Activated naive CD8-positive, alpha-beta T cell treated with anti-CD3 and anti-CD28 coated beads, Interleukin-2, amount 50 U/mL, for 16 hours (primary cell): ENCODE measurements around the gene MAFG.
"Not testable (repeated sequence)": the region's sequence is repeated elsewhere in the genome, so short reads cannot be mapped to it uniquely, and the experiment has no call there.

Source experiments
- DNase-seq: peaks from one replicate; pipeline ENCODE4 v3.0.0-alpha.2; 2020; ENCODE audit warnings: low read depth, low spot score

Gene MAFG

DNA sequence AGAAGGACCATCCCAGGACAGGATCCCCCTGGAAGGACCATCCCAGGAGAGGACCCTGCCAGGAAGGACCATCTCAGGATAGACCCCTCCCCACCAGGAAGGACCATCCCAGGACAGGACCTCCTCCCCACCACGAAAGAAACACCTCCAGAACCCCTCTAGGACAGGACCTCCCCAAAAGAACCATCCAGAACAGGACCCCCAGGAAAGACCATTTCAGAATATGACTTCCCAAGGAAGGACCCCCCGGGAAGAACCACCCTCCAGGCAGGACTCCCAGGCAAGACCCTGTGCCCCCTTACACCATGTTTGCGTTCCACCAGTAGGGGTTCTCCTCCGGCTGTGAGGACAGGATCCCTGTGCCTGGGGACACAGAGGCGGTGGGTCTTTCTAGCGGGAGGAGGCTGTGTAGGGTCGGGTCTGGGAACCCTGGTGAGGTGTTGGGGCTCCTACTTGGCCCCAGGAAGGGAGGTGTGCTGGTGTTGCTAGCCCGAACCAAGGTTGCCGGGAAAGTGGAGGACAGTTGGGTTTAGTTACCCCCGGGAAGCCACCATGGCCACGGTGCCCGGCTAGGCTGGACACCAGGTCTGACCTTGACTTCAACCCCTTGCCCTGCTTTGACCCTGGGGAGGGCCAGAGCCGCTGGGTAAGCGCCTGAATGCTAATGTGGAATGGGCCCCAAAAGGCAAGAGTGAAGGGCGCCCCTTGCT, 31.3 kb upstream of the MAFG start:
- DNase-seq, result no peak

DNA sequence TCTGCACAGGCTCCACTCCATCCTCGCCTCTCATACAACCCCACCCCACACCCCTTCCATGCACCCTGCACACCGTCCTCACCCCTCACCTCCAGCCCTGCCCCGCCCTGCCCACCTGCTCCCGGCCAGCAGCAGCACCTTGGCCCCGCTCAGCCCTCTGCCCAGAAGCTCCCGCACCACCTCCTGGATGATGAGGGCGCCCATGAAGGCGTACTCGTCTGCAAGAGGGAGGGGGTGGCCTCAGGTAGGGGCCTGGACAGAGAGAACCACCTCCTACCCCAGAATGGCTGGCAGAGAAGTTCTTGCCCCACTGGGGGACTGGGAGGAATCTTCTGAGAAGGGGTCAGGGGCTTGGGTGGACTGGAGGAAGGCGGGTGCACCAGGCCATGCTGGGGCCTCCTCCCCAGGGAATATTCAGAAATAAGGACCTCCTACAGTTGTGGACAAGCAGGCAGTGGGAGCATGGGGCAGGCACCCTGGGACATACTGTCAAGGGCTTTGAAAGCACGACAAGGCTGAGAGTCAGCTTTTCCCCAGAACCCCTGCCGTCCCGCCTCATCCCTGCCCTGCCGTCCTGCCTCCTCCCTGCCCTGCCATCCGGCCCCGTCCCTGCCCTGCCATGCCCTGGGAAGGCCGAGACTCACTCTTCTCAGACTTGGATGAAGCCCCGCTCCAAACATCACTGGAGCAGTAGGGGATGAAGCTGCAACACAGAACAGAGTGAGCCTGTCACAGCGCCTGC, 30.3 kb upstream of the MAFG start:
- no peak for DNase-seq

DNA sequence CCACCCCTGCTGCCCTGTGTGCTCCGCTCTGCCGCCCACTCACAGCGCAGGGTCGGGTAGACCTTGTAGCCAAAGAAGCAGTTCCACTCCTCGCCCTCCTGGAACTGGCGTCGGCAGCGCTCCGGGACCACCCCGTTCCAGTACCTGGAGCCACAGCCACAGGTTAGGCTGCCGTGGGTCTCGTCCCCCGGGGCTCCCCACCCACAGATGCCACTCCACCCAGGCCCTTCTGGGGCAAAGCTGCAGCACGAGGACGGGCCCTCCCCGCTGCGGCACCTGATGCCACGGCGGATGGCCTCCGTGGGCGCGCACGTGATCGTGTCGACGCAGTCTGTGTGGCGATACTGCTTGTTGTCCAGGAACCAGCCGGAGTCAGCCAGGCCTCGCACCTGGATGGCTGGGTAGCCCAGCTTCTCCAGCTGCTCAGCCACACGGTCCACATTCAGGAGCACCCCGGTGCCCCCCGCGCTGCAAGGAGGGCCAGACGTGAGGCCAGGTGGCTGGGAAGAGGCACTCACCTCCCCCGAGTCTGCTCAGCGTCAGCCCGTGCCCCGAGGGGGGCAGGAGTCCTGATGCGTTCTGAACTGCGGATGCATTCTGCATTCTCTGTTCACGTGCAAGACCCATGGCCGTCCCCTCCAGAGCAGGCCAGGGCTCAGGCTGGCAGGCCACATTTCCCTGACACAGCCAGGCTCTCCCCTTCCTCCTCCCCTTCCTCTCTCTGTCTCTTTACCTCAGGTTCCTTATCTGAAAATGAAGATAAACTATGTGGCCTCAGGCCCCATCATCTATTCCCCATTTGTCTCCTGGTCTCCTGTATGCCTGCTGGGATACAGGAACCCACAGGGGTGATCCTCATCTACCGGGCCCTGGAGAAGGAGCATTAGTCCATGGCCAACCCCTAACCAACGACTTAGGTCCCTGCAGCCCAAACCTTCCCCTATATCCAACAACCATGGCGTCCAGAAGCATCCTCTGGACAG, 29.4 kb upstream of the MAFG start:
- no peak for DNase-seq

DNA sequence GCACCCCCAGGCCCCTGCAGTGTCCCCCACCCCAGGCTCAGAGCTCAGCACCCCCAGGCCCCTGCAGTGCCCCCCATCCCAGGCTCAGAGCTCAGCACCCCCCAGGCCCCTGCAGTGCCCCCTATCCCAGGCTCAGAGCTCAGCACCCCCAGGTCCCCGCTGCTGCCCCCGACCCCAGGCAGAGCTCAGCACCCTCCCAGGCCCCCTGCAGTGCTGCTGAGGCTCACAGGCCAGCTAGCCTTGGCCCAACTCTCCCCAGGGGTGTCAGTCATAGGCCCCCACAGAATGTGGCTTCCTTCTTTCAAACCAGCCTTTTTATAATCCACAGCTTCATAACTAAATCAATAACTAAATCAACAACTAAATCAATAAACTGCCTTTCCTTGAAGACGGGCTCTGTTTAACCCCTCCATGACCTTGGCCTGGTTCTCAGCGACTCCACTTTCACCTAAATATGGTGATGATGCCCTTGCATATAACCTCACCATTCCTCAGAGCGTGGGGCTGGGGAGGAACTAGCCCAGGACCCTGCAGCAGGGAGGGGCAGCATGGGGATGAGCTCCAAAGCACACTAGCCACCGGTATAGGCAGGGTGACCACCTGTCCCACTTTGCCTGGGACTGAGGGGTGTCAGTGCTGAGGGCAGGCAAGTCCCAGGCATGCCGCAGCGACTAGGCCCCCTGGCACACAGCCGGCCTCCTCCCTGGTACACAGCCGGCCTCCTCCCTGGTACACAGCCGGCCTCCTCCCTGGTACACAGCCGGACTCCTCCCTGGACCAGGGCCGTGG, 28.4 kb upstream of the MAFG start:
- DNase-seq, result no peak

DNA sequence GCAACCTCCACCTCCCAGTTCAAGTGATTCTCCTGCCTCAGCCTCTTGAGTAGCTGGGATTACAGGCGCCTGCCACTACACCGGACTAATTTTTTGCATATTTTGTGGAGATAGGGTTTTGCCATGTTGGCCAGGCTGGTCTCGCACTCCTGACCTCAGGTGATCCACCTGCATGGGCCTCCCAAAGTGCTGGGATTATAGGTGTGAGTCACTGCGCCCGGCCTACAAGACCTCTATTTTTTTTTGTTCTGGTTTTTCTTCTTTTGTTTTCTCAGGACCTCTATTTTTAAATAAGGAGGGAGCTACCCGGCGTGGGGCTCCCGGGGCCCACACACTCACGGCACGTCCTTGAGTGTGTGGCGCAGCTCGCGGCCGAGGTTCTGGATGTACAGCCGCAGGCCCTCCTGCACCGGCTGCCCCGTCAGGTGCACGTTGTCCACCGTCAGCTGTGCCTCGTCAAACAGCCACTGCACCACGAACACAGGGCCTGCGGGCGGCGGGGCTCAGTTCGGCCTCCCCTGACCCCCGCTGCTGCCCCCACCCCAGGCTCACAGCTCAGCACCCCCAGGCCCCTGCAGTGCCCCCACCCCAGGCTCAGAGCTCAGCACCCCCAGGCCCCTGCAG, 27.6 kb upstream of the MAFG start:
- DNase-seq, result no peak

DNA sequence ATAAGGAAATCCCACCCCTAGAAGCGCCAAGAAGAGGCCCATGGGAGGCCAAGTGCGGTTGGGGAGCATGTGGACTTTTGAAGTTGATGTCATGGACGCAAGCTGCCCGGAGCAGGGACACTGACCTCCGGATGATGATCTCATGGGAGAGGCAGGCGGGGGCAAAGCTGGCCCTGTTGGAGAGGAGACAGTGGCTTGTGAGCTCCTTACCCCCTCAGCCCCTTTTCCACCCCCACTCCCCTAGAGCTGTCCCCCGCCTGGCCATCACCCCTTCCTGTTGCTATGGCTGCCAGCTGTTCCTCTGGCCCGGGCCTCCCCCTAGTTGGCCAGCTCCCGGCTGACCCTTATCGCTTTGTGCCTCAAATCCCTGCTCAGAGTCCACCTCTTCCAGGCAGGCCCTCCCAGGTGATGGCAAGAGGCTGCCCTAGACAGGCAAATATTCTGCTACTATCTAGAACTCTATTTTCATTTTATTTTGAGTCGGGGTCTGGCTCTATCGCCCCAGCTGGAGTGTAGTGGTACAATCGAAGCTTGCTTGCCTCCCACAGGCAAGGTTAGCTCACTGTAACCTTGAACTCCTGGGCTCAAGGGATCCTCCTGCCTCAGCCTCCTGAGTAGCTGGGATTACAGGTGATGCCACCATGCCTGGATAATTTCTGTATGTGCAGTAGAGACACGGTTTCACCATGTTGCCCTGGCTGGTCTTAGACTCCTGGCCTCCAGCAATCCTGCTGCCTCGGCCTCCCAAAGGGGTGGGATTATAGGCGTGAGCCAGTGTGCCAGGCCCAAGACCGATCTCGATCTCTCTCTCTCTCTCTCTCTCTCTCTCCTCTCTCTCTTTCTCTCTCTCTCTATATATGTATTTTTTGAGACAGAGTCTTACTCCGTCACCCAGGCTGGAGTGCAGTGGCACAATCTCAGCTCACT, 26.9 kb upstream of the MAFG start:
- DNase-seq, result no peak

DNA sequence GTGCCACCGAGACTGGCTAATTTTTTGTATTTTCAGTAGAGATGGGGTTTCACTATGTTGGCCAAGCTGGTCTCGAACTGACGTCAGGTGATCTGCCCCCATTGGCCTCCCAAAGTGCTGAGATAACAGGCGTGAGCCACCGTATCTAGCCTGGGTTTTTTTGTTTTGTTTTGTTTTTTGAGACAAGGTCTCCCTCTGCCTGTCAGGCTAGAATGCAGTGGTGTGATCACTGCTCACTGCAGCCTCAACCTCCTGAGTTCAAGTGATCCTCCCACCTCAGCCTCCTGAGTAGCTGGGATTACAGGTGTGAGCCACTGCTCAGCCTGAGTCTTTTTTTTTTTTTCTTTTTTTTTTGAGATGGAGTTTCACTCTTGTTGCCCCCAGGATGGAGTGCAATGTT, 25.9 kb upstream of the MAFG start:
- not testable (repeated sequence) for DNase-seq

DNA sequence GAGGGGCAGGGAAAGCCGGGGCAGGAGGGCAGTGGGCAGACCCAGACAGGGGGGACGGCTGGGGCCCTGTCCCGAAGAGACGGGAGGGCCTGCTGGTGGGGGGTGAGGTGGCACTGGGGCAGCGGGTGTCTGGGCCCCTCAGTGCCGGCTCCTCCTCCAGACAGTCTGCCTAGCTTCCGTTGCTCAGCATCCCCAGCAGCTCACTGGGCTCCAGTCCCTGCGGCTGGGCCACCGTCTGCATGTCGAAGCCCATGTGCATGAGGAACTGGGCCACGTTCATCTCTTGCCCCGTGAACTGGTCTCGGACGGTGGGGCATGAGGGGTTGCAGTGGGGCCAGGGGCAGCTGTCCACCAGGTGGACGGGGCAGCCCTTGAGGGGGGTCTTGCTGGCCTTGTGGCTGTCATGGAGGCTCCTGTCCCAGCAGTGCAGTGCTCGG, 25.3 kb upstream of the MAFG start:
- no peak for DNase-seq

DNA sequence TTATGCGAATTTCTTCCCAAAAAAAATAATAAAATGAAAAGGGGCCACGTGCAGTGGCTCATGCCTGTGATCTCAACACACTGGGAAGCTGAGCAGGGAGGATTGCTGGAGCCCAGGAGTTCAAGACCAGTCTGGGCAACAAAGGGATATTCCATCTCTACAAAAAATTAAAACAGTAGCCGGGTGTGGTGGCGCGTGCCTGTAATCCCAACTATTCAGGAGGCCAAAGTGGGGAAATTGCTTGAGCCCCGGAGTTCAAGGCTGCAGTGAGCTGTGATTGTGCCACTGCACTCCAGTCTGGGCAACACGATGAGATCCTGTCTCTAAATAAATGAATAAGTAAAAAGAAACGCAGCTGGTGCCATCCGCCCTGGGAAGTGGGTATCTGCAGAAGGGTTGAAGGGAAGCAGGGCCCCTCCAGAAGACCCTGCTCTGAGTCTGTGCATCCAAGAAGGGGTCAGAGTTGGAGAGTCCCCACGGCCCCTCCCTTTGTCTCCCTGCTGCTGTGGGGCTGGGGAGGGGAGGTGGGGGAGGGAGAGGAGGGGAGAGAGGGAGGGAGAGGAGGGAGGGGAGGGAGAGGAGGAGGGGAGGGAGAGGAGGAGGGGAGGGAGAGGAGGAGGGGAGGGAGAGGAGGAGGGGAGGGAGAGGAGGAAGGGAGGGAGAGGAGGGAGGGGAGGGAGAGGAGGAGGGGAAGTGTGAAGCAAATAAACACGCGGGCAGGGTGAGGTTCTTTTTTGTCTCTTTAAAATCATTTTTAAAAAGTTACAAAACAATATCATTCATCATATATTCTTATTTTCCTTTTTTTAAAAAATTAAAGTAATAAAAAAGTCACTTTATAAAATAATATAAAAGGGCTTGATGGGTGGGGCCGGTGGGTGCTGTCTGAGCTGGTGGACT, 24.5 kb upstream of the MAFG start:
- no peak for DNase-seq

DNA sequence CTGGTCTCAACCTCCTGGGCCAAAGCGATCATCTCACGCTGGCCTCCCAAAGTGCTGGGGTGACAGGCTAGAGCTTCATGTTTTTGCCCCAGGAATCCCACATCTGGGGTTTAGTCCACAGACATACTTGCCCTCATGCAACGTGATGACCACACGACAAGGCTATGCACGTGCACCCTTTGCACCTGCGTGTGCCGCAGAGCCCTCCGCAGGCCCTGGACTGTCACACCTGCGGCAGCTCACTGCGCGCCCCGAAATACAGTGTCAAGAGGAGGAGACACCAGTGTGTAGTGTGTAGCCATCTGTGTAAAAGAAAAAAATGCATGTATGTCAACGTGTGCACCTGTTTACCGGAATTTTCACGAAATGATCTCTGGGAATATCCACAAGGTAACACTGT, 23.0 kb upstream of the MAFG start:
- no peak for DNase-seq

DNA sequence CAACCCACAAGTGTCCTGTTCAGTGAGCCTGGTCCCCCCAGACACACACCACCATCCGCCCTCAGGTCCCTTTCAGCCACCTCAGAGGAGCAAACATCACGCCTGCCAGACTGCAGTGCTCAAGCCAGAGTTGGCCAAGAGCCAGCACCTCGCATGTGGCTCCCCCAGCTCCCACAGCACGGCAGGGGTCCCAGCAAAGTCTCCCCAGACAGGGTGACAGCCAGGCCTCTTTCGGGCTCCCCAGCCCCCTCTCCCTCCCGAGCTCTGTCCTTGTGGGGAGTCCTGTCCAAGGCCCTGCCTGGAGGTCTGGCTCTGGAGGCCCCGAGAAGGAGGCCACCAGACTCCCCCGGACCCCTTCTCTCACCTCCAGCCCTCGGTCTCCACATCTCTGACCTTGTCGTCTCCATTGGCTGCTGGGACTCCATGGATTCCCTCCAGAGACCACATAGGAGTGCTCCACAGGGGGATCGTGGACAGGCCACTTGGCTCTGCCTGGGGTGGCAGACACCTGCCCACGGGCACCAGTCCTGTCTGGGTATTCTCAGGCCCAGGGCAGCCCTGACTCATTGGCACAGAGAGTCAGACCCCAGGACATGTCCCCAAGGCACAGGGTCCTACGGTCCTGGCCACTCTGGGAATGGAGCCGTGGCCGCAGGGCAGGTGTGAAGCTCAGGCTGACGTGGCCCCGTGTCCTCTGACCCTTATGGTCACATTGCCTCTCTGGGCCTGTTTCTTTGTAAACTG, 21.3 kb upstream of the MAFG start:
- DNase-seq, result no peak

DNA sequence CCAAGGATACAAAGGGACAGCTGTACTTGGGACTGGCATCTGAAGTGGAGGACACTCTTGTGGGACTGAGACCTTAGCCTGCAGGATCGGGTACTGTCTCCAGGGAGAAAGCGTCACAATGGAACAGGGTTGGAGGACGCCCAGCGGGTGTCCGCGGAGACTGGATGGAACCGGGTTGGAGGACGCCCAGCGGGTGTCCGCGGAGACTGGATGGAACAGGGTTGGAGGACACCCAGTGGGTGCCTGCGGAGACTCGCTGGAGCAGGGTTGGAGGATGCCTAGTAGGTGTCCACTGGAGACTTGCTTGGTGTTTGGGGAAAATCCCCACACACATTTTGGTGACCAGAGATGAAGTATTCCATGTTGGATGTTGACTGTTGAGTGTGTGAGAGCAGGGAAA, 19.7 kb upstream of the MAFG start, which contains the start of gene MYADML2:
Gene MYADML2, minus strand, starts transcription at position 45 of the 400 bp plus-strand sequence. CDS start 5,492 bp downstream, outside the sequence.
- DNase-seq, result no peak

DNA sequence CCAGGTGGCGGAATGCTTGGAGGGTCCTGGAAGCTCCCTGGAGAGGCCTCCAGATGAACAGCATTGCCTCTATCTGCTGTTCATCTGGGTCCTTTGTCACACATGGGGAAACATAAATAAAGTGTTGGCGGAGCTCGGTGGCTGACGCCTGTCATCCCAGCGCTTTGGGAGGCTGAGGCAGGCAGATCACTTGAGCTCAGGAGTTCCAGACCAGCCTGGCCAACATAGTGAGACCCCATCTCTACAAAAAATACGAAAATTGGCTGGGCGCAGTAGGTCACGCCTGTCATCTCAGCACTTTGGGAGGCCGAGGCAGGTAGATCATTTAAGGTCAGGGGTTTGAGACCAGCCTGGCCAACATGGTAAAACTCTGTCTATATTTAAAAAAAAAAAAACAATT, 17.3 kb upstream of the MAFG start:
- no peak for DNase-seq

DNA sequence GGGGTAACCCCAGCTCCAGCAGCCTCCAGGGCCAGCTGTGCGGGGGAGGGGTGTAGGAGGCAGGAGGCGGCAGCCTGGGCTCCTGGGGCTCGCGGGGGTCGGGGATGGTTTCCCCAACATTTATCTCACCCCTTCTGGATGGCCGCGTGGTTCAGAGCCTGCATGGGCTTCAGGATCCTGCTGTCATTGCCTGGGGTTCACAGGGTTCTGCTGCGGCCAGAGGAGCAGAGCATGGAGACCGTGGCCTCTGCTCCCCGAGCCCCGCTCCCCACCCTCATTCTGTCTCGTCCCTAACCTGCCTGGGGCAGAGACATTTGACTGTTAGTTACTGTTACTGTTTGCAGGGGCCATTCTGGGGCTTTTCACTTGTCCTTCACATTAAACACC, 14.6 kb upstream of the MAFG start:
- no peak for DNase-seq

DNA sequence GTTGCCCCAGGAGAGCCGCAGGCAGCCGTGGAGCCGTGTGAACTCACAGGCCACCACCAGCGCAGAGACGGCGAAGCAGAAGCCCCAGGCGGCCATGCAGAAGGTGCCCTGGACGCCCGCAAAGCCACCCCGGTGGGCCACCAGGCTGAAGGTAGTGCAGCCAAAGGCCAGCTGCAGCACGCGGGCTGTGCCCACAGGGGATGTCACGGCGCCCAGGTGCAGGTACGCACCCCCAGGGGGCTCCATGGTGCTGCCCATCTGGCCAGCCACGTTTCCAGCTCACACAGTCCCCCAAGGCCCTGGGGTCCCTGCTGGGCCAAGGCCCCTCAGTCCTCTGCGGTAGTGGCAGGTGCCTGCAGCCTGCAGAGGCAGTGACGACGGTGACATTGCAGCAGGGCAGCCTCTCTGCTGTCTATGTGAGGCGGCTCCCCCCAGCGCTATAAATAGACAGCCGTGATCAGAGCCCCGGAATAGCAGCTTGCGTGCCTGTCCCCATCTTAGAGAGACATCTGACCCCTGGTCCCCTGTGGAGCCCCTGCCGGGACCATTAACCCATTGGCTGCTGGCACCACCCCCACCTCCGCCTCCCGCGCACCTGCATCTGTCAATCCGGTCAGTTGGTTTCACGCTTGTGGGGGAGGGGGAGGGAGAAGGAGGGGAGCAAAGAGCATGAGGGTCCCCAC, 14.1 kb upstream of the MAFG start:
- no peak for DNase-seq

DNA sequence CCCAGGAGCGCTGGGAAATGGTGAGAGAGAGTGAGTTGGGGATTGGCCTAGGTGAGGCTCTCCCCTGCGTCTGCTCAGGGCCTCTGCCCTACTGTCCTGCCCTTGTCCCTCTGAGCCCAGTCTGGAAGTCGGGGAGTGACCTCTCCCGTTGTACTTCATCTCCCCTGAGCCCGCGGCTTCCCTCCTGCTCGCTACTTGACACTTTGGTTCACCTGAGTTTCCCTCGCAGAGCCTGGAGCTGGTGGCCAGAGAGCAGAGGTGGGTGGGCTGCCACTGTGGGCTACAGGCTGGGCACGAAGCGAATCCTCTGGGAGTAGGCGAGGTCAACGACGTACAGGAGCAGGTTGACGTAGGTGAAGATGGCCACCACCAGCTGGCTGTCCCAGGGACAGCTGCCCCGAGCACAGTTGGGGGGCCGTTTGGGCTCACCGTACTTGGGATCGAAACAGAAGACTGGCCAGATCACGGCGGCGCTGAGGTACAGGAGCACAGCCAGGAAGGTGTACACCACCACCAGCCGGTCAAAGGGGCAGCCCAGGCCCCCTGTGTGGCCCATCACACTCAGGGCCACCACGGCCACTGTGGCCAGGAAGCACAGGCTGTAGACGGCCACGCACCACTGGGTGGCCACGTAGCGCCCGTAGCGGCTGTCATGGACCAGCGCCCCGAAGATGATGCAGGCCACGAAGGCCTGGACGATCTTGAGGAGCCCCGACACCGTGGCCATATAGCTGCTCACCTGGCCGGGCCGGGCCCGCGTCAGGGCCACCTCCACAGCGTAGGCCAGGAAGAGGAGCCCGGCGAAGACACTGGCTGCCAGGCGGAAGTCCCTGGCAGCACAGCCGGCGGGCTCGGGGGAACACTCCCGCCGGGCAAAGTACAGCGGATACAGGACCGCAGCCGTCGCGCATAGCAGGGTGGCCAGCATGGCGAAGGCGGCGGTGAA, 13.3 kb upstream of the MAFG start:
- no peak for DNase-seq
